SH-SY5Y (cell line): ENCODE results near the gene MAPK9.

Experiments
- GATA2 ChIP-seq: IDR thresholded peaks from 2 replicates; pipeline ENCODE4 v1.6.1; 2011; ENCODE audit warnings: mild to moderate bottlenecking, low read depth, low read length
- GATA3 ChIP-seq: IDR thresholded peaks from 2 replicates; pipeline ENCODE4 v1.6.1; 2011; ENCODE audit warnings: low read depth, mild to moderate bottlenecking, low read length, moderate library complexity

DNA sequence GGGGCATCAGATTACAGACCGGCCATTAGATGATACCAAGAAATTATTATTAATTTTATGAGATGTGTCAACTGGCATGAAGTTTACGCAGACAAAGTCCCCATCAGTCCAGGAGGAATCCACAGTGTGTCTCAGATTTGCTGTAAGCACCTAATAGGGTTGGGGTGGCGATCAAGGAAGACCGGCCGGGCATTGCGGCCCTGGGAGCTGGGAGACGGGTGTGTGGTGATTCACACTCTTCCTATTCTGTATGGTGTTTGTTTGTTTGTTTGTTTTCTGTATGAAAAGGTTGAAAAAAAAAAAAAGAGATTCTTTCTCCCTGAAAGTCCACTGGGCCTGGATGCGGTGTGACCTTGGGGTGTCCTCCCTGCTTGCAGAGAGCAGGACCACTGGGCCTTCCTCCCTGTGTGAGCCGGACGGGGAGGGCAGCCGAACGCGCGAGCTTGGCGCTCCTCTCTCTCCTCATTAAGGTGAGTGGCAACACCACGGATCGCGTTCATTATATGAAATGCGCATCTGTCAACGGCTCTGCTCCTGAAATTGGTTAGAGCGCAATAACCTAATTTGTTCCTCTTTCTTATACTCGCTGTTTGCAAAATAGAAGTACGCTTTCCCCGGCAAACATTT, 98.0 kb downstream of the MAPK9 start:
- no peak for TF ChIP-seq GATA3
- no peak for TF ChIP-seq GATA2
